Kidney (tissue), 14 donors: ENCODE data around the gene PPP2R2C. TPM values are rescaled to one million over a fixed set of nuclear protein-coding genes. Genes with fewer than 3 reads are reported as not detected.

Experiments used
- DNase-seq, 5 donors: peaks; one replicate each; pipeline ENCODE4 v3.0.0-alpha.2; 2013 to 2020
- FAIRE-seq: peaks from 2 replicates; lab custom pipeline; 2012; peaks lifted over from hg19 to GRCh38; lab: Jason Lieb, UNC
- H3K27ac ChIP-seq, 2 donors: one replicate each; pipeline ENCODE4 v1.7.0; 2013; ENCODE audit warnings: low read depth in 2 of 2, low read length in 2 of 2, inconsistent platforms in 1 of 2
- H3K27me3 ChIP-seq: one replicate; pipeline ENCODE4 v1.7.1; 2013; ENCODE audit warnings: low read length, inconsistent platforms; ENCODE audit not compliant: control insufficient read depth, insufficient read depth
- H3K36me3 ChIP-seq, 3 donors: one replicate each; pipeline versions ENCODE4 v1.7.0 to v1.7.1; 2013; ENCODE audit warnings: low read length in 3 of 3, control low read depth in 1 of 3, inconsistent platforms in 1 of 3; ENCODE audit not compliant: insufficient read depth in 3 of 3, control insufficient read depth in 2 of 3
- H3K4me1 ChIP-seq, 3 donors: one replicate each; pipeline versions ENCODE4 v1.7.0 to v1.7.1; 2013; ENCODE audit warnings: low read length in 3 of 3, inconsistent platforms in 1 of 3, low read depth in 1 of 3; ENCODE audit not compliant: control insufficient read depth in 2 of 3, insufficient read depth in 2 of 3
- H3K4me3 ChIP-seq, 3 donors: one replicate each; pipeline versions ENCODE4 v1.7.0 to v1.8.1; 2013; ENCODE audit warnings: low read length in 3 of 3, control low read depth in 1 of 3, inconsistent platforms in 1 of 3
- H3K9ac ChIP-seq, 3 donors: one replicate each; pipeline versions ENCODE4 v1.7.0 to v1.7.1; 2013; ENCODE audit warnings: low read length in 3 of 3, control low read depth in 1 of 3, inconsistent platforms in 1 of 3
- H3K9me3 ChIP-seq, 3 donors: one replicate each; pipeline versions ENCODE4 v1.7.0 to v1.7.1; 2013; ENCODE audit warnings: low read length in 3 of 3, control low read depth in 1 of 3, inconsistent platforms in 1 of 3; ENCODE audit not compliant: control insufficient read depth in 2 of 3, insufficient read depth in 1 of 3
- CTCF ChIP-seq: IDR thresholded peaks from 3 replicates; pipeline ENCODE4 v1.5.1; 2012; ENCODE audit warnings: mild to moderate bottlenecking, moderate library complexity, borderline replicate concordance; ENCODE audit not compliant: insufficient read depth; ENCODE audit errors: extremely low read depth
- intact Hi-C: fragments of 100-400 bp; cut with DNase I; formaldehyde crosslinking; loops from one replicate; pipeline ENCODE4 v1.11.1; 2022
- polyA plus RNA-seq: library from polyadenylated mRNA; stranded (reverse); fragments of 350-450 nt; fragmentation: Illumina TruSeq; extraction: RNeasy Lipid Tissue Mini Kit (QIAGEN cat#74804); gene quantifications from one replicate; pipeline ENCODE4 v1.2.3, GENCODE V29; 2014; ENCODE audit warnings: low read depth, low replicate concordance; ENCODE audit not compliant: insufficient read depth
- total RNA-seq: library from RNA; stranded (reverse); fragmentation: NEBNext Ultra II Directional; extraction: Animal tissue kit (Norgen Biotek cat#: 25700); gene quantifications from one replicate; pipeline ENCODE4 v1.2.1, GENCODE V29; 2021
- donor health status: control.
- donor health status: control.
- donor health status: control.
- donor health status: control.
- donor health status: control.
- donor health status: DM: yes; HTN: yes; CAD: no.
- donor health status: Normal renal cell carcinoma (clear cell type).

Gene PPP2R2C
- total and polyA plus RNA-seq, 2 donors from 2014 or later: 0.39 to 0.82 TPM

- Histone ChIP-seq H3K27ac (no peak overlapping the region), H3K4me1 (no peaks in the 10 kb centered on the region), H3K9ac (no peak overlapping the region), H3K36me3 (peaks cover 0 to 11% (median 6%) of the 10 kb centered on the region in 3 donors), H3K27me3 (no peaks in the 10 kb centered on the region), H3K4me3 (no peak overlapping the region), H3K9me3 (no peaks in the 10 kb centered on the region)
- DNase-seq (no peak), FAIRE-seq (no peak)
- intact Hi-C loops: no loop called here
- TF ChIP-seq CTCF: no peak
These were observed 179.9 kb downstream of the PPP2R2C start for GRCh38 chr4:6292376-6293096.

- H3K9me3 ChIP-seq: no peaks in the 10 kb centered on the region
- DNase-seq (no peak), FAIRE-seq (no peak)
- no peak overlapping the region for H3K27ac ChIP-seq
- H3K4me3 ChIP-seq: no peak overlapping the region
- TF ChIP-seq CTCF: no peak
- no peaks in the 10 kb centered on the region for H3K27me3 ChIP-seq
- H3K4me1 ChIP-seq: no peaks in the 10 kb centered on the region
- H3K36me3 ChIP-seq: peaks cover 0 to 11% (median 10%) of the 10 kb centered on the region in 3 donors
- intact Hi-C loops: no loop called here
- H3K9ac ChIP-seq: no peak overlapping the region
These were observed 180.6 kb downstream of the PPP2R2C start for GRCh38 chr4:6291784-6292297.

GRCh38 chr4:6290769-6291547 lies 181.5 kb downstream of the PPP2R2C start:
- DNase-seq (no peak), FAIRE-seq (no peak)
- H3K9me3 ChIP-seq: no peaks in the 10 kb centered on the region

More at GRCh38 chr4:6290769-6291547, 181.5 kb downstream of the PPP2R2C start:
- Histone ChIP-seq H3K9ac (no peak overlapping the region), H3K27me3 (no peaks in the 10 kb centered on the region), H3K27ac (no peak overlapping the region), H3K36me3 (peaks cover 0 to 13% (median 12%) of the 10 kb centered on the region in 3 donors), H3K4me3 (no peak overlapping the region), H3K4me1 (no peaks in the 10 kb centered on the region)
- no peak for TF ChIP-seq CTCF
- intact Hi-C loops: no loop called here
